ENCODE results near the gene MTHFD1. TPM values are rescaled to one million over a fixed set of nuclear protein-coding genes. Genes with fewer than 3 reads are reported as not detected.

Gene MTHFD1
- total and polyA plus RNA-seq, 9 of the 15 experiments (the other 6 are each of a cell fraction or from before 2014, with no cell fraction given): 66.7 to 158 (median 90.9) TPM

GRCh38 chr14:64503434-64504309 lies 115.5 kb downstream of the MTHFD1 start, which contains the start of gene ZBTB25 (continued):
- TF ChIP-seq ZBTB11 (CRISPR knock-in tag; IDR thresholded peaks at IDR 0.05) (peak in 2 of 3 experiments; percentile 37 to 48; a peak in 2 of 6 replicates), RBM17 (IDR thresholded peaks at IDR 0.05; ENCODE audit: borderline replicate concordance, low read depth, low read length) (no peak), USF1 (CRISPR knock-in tag; IDR thresholded peaks at IDR 0.05) (peak; percentile 89), DDX20 (tag; IDR thresholded peaks at IDR 0.05; ENCODE audit: low read depth) (no peak), THAP12 (CRISPR knock-in tag; IDR thresholded peaks at IDR 0.05) (no peak), SMAD3 (CRISPR knock-in tag; conservative IDR thresholded peaks at IDR 0.05) (no peak), GATAD2B (IDR thresholded peaks at IDR 0.05; ENCODE audit: borderline replicate concordance) (peak; percentile 60; the same call in 1 of the 2 replicates), ATF1 (CRISPR knock-in tag; IDR thresholded peaks at IDR 0.05) (no peak), ATF1 (tag; IDR thresholded peaks at IDR 0.05) (peak; percentile 8; the same call in 1 of the 2 replicates), PHB (CRISPR knock-in tag; IDR thresholded peaks at IDR 0.05) (no peak), TRIM25 (IDR thresholded peaks at IDR 0.05; ENCODE audit: borderline replicate concordance) (no peak), E2F6 (IDR thresholded peaks at IDR 0.05; ENCODE audit: borderline replicate concordance in 1 of 2, extremely low read depth in 1 of 2, insufficient read depth in 1 of 2, insufficient read length in 1 of 2, low read depth in 1 of 2, low read length in 1 of 2, poor library complexity in 1 of 2, severe bottlenecking in 1 of 2) (peak; percentile 82 to 95), ATF6 (CRISPR knock-in tag; IDR thresholded peaks at IDR 0.05) (no peak)
